ENCODE results near the gene RAB39B.
A peak's percentile ranks its signal among the peaks of the same experiment; 100 is the strongest.
"Not testable (repeated sequence)": the region's sequence is repeated elsewhere in the genome, so short reads cannot be mapped to it uniquely, and the experiment has no call there.

Gene RAB39B

GRCh38 chrX:155263854-155264628, at the start of gene RAB39B:
Gene RAB39B, minus strand, starts transcription at chrX:155264491. Its CDS starts 203 bp downstream, at chrX:155264288.
- peak; percentile 20 to 45 (median 41) for DNase-seq (ENCODE audit: low read depth in 3 of 3, low spot score in 1 of 3)

- no peak for DNase-seq (ENCODE audit: low read depth in 3 of 3, low spot score in 1 of 3)
Observed at GRCh38 chrX:155313766-155314165, 49.5 kb upstream of the RAB39B start.

- no peak for DNase-seq (ENCODE audit: low read depth in 3 of 3, low spot score in 1 of 3)
Observed at GRCh38 chrX:155293771-155294170, 29.5 kb upstream of the RAB39B start.

GRCh38 chrX:155279873-155280272, 15.6 kb upstream of the RAB39B start:
- no peak for DNase-seq (ENCODE audit: low read depth in 3 of 3, low spot score in 1 of 3)

GRCh38 chrX:155270969-155271368, 6.7 kb upstream of the RAB39B start:
- DNase-seq (ENCODE audit: low read depth in 3 of 3, low spot score in 1 of 3) = no peak

- not testable (repeated sequence) for DNase-seq (ENCODE audit: low read depth in 3 of 3, low spot score in 1 of 3)
Observed at GRCh38 chrX:155267995-155268394, 3.7 kb upstream of the RAB39B start.

- DNase-seq (ENCODE audit: low read depth in 3 of 3, low spot score in 1 of 3) = no peak
Observed at GRCh38 chrX:155266439-155266838, 2.1 kb upstream of the RAB39B start.

- no peak for DNase-seq (ENCODE audit: low read depth in 3 of 3, low spot score in 1 of 3)
Observed at GRCh38 chrX:155262970-155263754, 1.1 kb downstream of the RAB39B start.

GRCh38 chrX:155259752-155260151, 4.5 kb downstream of the RAB39B start:
- no peak for DNase-seq (ENCODE audit: low read depth in 3 of 3, low spot score in 1 of 3)

- DNase-seq (ENCODE audit: low read depth in 3 of 3, low spot score in 1 of 3) = no peak
Observed at GRCh38 chrX:155251391-155251790, 12.9 kb downstream of the RAB39B start.

GRCh38 chrX:155247497-155247896, 16.8 kb downstream of the RAB39B start:
- DNase-seq (ENCODE audit: low read depth in 3 of 3, low spot score in 1 of 3) = no peak

- no peak for DNase-seq (ENCODE audit: low read depth in 3 of 3, low spot score in 1 of 3)
Observed at GRCh38 chrX:155246748-155247147, 17.5 kb downstream of the RAB39B start.

GRCh38 chrX:155242300-155242699, 22.0 kb downstream of the RAB39B start:
- DNase-seq (ENCODE audit: low read depth in 3 of 3, low spot score in 1 of 3) = no peak

- no peak for DNase-seq (ENCODE audit: low read depth in 3 of 3, low spot score in 1 of 3)
Observed at GRCh38 chrX:155237719-155238118, 26.6 kb downstream of the RAB39B start.

- DNase-seq (ENCODE audit: low read depth in 3 of 3, low spot score in 1 of 3) = no peak
Observed at GRCh38 chrX:155235891-155236290, 28.4 kb downstream of the RAB39B start.

- no peak for DNase-seq (ENCODE audit: low read depth in 3 of 3, low spot score in 1 of 3)
Observed at GRCh38 chrX:155231163-155231562, 33.1 kb downstream of the RAB39B start.

GRCh38 chrX:155225774-155226173, 38.5 kb downstream of the RAB39B start:
- no peak for DNase-seq (ENCODE audit: low read depth in 3 of 3, low spot score in 1 of 3)

- DNase-seq (ENCODE audit: low read depth in 3 of 3, low spot score in 1 of 3) = not testable (repeated sequence)
Observed at GRCh38 chrX:155223746-155224145, 40.5 kb downstream of the RAB39B start.

GRCh38 chrX:155221351-155221750, 42.9 kb downstream of the RAB39B start:
- no peak for DNase-seq (ENCODE audit: low read depth in 3 of 3, low spot score in 1 of 3)

GRCh38 chrX:155218777-155219176, 45.5 kb downstream of the RAB39B start:
- DNase-seq (ENCODE audit: low read depth in 3 of 3, low spot score in 1 of 3) = no peak

GRCh38 chrX:155216940-155217440, 47.3 kb downstream of the RAB39B start:
- no peak for DNase-seq (ENCODE audit: low read depth in 3 of 3, low spot score in 1 of 3)

All from stimulated activated CD4-positive, alpha-beta T cell treated with anti-CD3 and anti-CD28 coated beads, TNF-alpha, amount 100 ng/mL, for 1 hour (primary cell).